Muscle layer of colon (tissue), 2 donors: ENCODE data around the gene GLYATL3.

ENCODE experiments used
- H3K27ac ChIP-seq: one replicate; pipeline ENCODE4 v1.7.0; 2013; ENCODE audit warnings: low read depth, mild to moderate bottlenecking, low read length, moderate library complexity
- H3K27me3 ChIP-seq, 2 donors: one replicate each; pipeline ENCODE4 v1.7.0; 2013; ENCODE audit warnings: low read length in 2 of 2, mild to moderate bottlenecking in 2 of 2; ENCODE audit not compliant: insufficient read depth in 2 of 2, control insufficient read depth in 1 of 2
- H3K36me3 ChIP-seq: one replicate; pipeline ENCODE4 v1.7.0; 2013; ENCODE audit warnings: mild to moderate bottlenecking, low read length; ENCODE audit not compliant: insufficient read depth
- H3K4me1 ChIP-seq: one replicate; pipeline ENCODE4 v1.7.0; 2013; ENCODE audit warnings: mild to moderate bottlenecking, low read length; ENCODE audit not compliant: insufficient read depth
- H3K4me3 ChIP-seq, 2 donors: one replicate each; pipeline ENCODE4 v1.7.0; 2013; ENCODE audit warnings: low read length in 2 of 2, low read depth in 1 of 2, mild to moderate bottlenecking in 1 of 2, moderate library complexity in 1 of 2
- H3K9ac ChIP-seq: one replicate; pipeline ENCODE4 v1.7.0; 2013; ENCODE audit warnings: low read length
- H3K9me3 ChIP-seq: one replicate; pipeline ENCODE4 v1.7.0; 2013; ENCODE audit warnings: mild to moderate bottlenecking, low read length
- donor health status: abdominal sarcoma.
- donor health status: Adenocarcinoma of cecum.

GLYATL3 gene

GRCh38 chr6:49515485-49516146, 15.9 kb downstream of the GLYATL3 start:
- H3K36me3 ChIP-seq, result no peaks in the 10 kb centered on the region
- no peaks in the 10 kb centered on the region for H3K4me1 ChIP-seq
- H3K9ac ChIP-seq, result no peak overlapping the region
- H3K27ac ChIP-seq, result no peak overlapping the region
- H3K4me3 ChIP-seq, result no peak overlapping the region
- H3K9me3 ChIP-seq, result no peaks in the 10 kb centered on the region
- no peaks in the 10 kb centered on the region for H3K27me3 ChIP-seq

- Histone ChIP-seq H3K4me3 (no peak overlapping the region), H3K4me1 (no peaks in the 10 kb centered on the region), H3K27ac (no peak overlapping the region), H3K9me3 (no peaks in the 10 kb centered on the region), H3K27me3 (no peaks in the 10 kb centered on the region), H3K36me3 (no peaks in the 10 kb centered on the region), H3K9ac (no peak overlapping the region)
Measured at GRCh38 chr6:49516147-49516505, 16.4 kb downstream of the GLYATL3 start.

GRCh38 chr6:49517919-49518318, 18.2 kb downstream of the GLYATL3 start:
- Histone ChIP-seq H3K4me1 (no peaks in the 10 kb centered on the region), H3K36me3 (no peaks in the 10 kb centered on the region), H3K9me3 (no peaks in the 10 kb centered on the region), H3K27me3 (no peaks in the 10 kb centered on the region), H3K9ac (no peak overlapping the region), H3K27ac (no peak overlapping the region), H3K4me3 (no peak overlapping the region)

- Histone ChIP-seq H3K9me3 (no peaks in the 10 kb centered on the region), H3K36me3 (no peaks in the 10 kb centered on the region), H3K4me3 (no peak overlapping the region), H3K4me1 (no peaks in the 10 kb centered on the region), H3K27ac (no peak overlapping the region), H3K27me3 (no peaks in the 10 kb centered on the region), H3K9ac (no peak overlapping the region)
Measured at GRCh38 chr6:49519660-49520059, 19.9 kb downstream of the GLYATL3 start.

GRCh38 chr6:49522710-49523593, 23.2 kb downstream of the GLYATL3 start:
- no peak overlapping the region for H3K4me3 ChIP-seq
- no peak overlapping the region for H3K9ac ChIP-seq
- no peak overlapping the region for H3K27ac ChIP-seq

DNA sequence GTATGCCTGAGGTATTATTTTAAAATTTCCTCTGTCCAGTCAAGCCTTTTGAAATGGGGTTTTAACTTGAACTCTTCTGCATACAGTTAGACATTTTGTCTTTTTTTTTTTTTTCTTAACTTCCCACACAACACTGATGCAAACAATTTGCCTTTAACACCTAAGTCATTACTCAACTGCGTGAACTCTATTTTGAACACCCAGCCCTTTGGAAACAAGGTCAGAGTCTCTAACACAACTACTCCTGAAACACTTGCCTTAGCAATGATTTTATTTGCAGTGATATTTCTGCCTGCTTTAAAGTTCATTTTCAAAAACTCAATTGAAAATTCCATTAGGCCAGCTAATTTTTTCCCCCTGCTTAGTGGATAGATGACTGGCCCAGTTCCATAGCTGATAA, 24.2 kb downstream of the GLYATL3 start:
- no peaks in the 10 kb centered on the region for H3K4me1 ChIP-seq
- H3K9ac ChIP-seq, result no peak overlapping the region
- no peak overlapping the region for H3K27ac ChIP-seq
- no peaks in the 10 kb centered on the region for H3K9me3 ChIP-seq
- no peaks in the 10 kb centered on the region for H3K27me3 ChIP-seq
- H3K36me3 ChIP-seq, result no peaks in the 10 kb centered on the region
- no peak overlapping the region for H3K4me3 ChIP-seq

More at GRCh38 chr6:49522710-49523593, 23.2 kb downstream of the GLYATL3 start:
- no peaks in the 10 kb centered on the region for H3K27me3 ChIP-seq
- no peaks in the 10 kb centered on the region for H3K4me1 ChIP-seq
- H3K36me3 ChIP-seq, result no peaks in the 10 kb centered on the region
- no peaks in the 10 kb centered on the region for H3K9me3 ChIP-seq

DNA sequence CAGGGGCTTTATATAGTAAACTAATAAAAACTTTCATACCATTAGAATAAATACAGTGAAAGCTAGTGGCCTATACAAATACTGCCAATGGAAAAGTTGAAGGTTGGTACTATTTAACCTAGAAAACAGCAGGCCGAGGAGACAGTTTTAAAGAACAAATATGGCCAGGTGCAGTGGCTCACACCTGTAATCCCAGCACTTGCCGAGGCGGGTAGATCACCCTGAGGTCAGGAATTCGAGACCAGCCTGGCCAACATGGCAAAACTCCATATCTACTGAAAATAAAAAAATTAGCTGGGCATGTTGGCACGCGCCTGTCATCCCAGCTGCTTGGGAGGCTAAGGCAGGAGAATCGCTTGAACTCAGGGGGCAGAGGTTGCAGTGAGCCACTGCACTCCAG, 24.8 kb downstream of the GLYATL3 start:
- H3K27ac ChIP-seq, result no peak overlapping the region

DNA sequence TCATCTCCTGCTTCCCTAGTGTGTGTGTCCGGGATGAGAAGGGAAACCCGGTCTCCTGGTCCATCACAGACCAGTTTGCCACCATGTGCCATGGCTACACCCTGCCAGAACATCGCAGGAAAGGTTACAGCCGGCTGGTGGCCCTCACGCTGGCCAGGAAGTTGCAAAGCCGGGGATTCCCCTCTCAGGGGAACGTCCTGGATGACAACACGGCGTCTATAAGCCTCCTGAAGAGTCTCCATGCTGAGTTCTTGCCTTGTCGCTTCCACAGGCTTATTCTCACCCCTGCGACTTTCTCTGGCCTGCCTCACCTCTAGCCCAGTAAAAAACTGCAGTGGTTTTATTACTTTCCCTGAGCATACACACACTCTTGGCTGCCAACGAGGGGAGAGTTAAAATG, 26.9 kb downstream of the GLYATL3 start:
- H3K4me3 ChIP-seq, result no peak overlapping the region
- H3K9me3 ChIP-seq, result no peaks in the 10 kb centered on the region
- no peaks in the 10 kb centered on the region for H3K27me3 ChIP-seq
- no peaks in the 10 kb centered on the region for H3K36me3 ChIP-seq
- H3K27ac ChIP-seq, result no peak overlapping the region
- no peak overlapping the region for H3K9ac ChIP-seq
- no peaks in the 10 kb centered on the region for H3K4me1 ChIP-seq

More for the DNA sequence above, 24.8 kb downstream of the GLYATL3 start:
- Histone ChIP-seq H3K9me3 (no peaks in the 10 kb centered on the region), H3K27me3 (no peaks in the 10 kb centered on the region), H3K4me1 (no peaks in the 10 kb centered on the region), H3K4me3 (no peak overlapping the region), H3K36me3 (no peaks in the 10 kb centered on the region), H3K9ac (no peak overlapping the region)

GRCh38 chr6:49527320-49527719, 27.6 kb downstream of the GLYATL3 start:
- Histone ChIP-seq H3K9me3 (no peaks in the 10 kb centered on the region), H3K9ac (no peak overlapping the region), H3K4me3 (no peak overlapping the region), H3K4me1 (no peaks in the 10 kb centered on the region), H3K27me3 (no peaks in the 10 kb centered on the region), H3K27ac (no peak overlapping the region), H3K36me3 (no peaks in the 10 kb centered on the region)

DNA sequence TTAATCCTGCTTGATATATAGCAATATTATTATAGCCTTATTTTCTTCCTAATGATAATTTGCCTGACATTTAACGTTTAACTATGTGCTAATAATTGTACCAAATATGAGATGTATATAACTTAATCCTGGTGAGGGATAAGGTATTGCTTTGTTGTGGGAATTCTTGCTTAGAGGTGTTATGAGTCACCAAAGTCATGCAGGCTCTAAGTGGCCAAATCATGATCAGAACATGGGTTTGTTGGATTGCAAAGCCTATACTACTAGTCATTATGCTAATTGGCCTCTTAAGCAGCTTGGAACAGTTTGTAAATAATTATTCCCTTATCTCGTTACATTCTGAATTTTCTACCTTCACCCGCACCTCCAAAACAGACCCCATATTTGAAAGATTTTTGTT, 28.8 kb downstream of the GLYATL3 start:
- H3K27ac ChIP-seq, result no peak overlapping the region
- H3K9ac ChIP-seq, result no peak overlapping the region
- H3K36me3 ChIP-seq, result no peaks in the 10 kb centered on the region
- no peaks in the 10 kb centered on the region for H3K4me1 ChIP-seq
- H3K27me3 ChIP-seq, result no peaks in the 10 kb centered on the region
- no peak overlapping the region for H3K4me3 ChIP-seq
- no peaks in the 10 kb centered on the region for H3K9me3 ChIP-seq

- no peak overlapping the region for H3K9ac ChIP-seq
- no peak overlapping the region for H3K27ac ChIP-seq
- no peaks in the 10 kb centered on the region for H3K4me1 ChIP-seq
- no peaks in the 10 kb centered on the region for H3K36me3 ChIP-seq
- no peak overlapping the region for H3K4me3 ChIP-seq
- no peaks in the 10 kb centered on the region for H3K9me3 ChIP-seq
- H3K27me3 ChIP-seq, result no peaks in the 10 kb centered on the region
Measured at GRCh38 chr6:49530141-49530776, 30.5 kb downstream of the GLYATL3 start.
